ENCODE measurements around the gene PLCH2. TPM values are rescaled to one million over a fixed set of nuclear protein-coding genes. Genes with fewer than 3 reads are reported as not detected.

Gene PLCH2
- total and polyA plus RNA-seq, 9 of the 15 experiments (the other 6 are each of a cell fraction or from before 2014, with no cell fraction given), result 0.16 TPM; not detected in 8

DNA sequence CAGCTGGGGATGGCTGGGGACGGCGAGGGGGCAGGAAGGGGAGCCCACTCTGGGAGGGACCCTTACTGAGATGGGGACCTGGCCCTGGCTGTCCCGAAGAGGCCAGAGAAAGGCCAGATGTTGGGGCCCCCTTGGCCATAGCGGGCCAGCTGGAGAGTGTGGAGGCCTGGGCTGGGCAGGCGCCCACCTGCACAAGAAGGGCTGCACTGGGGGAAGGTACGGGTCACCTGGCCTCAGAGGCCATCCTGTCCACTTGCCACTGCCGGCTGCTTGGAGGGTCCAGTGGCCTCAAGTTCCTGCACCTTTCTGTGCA lies 5.0 kb upstream of the PLCH2 start (continued):
- TF ChIP-seq ZNF79 (CRISPR knock-in tag; IDR thresholded peaks at IDR 0.05; ENCODE audit: low read depth), result no peak
- no peak for TF ChIP-seq CAMTA2 (CRISPR knock-in tag; conservative IDR thresholded peaks at IDR 0.05)
- TF ChIP-seq ZNF217 (CRISPR knock-in tag; IDR thresholded peaks at IDR 0.05), result no peak
- TF ChIP-seq JUND (IDR thresholded peaks at IDR 0.05; ENCODE audit: borderline replicate concordance, low read depth, low read length), result no peak
- no peak for TF ChIP-seq JUND (tag; IDR thresholded peaks at IDR 0.05; ENCODE audit: borderline replicate concordance, low read depth, low read length)
- no peak for TF ChIP-seq NCOA2 (IDR thresholded peaks at IDR 0.05; ENCODE audit: partially characterized antibody in 2 of 2)
- no peak for TF ChIP-seq ZNF431 (CRISPR knock-in tag; IDR thresholded peaks at IDR 0.05)
- TF ChIP-seq ZNF766 (CRISPR knock-in tag; conservative IDR thresholded peaks at IDR 0.05), result no peak
- no peak for TF ChIP-seq SAFB2 (IDR thresholded peaks at IDR 0.05; ENCODE audit: borderline replicate concordance, low read depth, low read length, severe bottlenecking)
- TF ChIP-seq RFX1 (IDR thresholded peaks at IDR 0.05), result no peak
- TF ChIP-seq, protein P1, sequence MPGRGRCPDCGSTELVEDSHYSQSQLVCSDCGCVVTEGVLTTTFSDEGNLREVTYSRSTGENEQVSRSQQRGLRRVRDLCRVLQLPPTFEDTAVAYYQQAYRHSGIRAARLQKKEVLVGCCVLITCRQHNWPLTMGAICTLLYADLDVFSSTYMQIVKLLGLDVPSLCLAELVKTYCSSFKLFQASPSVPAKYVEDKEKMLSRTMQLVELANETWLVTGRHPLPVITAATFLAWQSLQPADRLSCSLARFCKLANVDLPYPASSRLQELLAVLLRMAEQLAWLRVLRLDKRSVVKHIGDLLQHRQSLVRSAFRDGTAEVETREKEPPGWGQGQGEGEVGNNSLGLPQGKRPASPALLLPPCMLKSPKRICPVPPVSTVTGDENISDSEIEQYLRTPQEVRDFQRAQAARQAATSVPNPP (IDR thresholded peaks at IDR 0.05; ENCODE audit: borderline replicate concordance, insufficient read depth, insufficient read length), result no peak
- TF ChIP-seq TAF7 (tag; IDR thresholded peaks at IDR 0.05), result no peak
- TF ChIP-seq, protein P2, sequence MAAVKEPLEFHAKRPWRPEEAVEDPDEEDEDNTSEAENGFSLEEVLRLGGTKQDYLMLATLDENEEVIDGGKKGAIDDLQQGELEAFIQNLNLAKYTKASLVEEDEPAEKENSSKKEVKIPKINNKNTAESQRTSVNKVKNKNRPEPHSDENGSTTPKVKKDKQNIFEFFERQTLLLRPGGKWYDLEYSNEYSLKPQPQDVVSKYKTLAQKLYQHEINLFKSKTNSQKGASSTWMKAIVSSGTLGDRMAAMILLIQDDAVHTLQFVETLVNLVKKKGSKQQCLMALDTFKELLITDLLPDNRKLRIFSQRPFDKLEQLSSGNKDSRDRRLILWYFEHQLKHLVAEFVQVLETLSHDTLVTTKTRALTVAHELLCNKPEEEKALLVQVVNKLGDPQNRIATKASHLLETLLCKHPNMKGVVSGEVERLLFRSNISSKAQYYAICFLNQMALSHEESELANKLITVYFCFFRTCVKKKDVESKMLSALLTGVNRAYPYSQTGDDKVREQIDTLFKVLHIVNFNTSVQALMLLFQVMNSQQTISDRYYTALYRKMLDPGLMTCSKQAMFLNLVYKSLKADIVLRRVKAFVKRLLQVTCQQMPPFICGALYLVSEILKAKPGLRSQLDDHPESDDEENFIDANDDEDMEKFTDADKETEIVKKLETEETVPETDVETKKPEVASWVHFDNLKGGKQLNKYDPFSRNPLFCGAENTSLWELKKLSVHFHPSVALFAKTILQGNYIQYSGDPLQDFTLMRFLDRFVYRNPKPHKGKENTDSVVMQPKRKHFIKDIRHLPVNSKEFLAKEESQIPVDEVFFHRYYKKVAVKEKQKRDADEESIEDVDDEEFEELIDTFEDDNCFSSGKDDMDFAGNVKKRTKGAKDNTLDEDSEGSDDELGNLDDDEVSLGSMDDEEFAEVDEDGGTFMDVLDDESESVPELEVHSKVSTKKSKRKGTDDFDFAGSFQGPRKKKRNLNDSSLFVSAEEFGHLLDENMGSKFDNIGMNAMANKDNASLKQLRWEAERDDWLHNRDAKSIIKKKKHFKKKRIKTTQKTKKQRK (IDR thresholded peaks at IDR 0.05; ENCODE audit: borderline replicate concordance, low read depth, low read length), result no peak
